ENCODE results near the gene CTDNEP1. TPM values are rescaled to one million over a fixed set of nuclear protein-coding genes. Genes with fewer than 3 reads are reported as not detected.
A peak's percentile ranks its signal among the peaks of the same experiment; 100 is the strongest.

CTDNEP1 gene
- total RNA-seq, 2 donors from 2014 or later = 108 to 117 TPM

DNA sequence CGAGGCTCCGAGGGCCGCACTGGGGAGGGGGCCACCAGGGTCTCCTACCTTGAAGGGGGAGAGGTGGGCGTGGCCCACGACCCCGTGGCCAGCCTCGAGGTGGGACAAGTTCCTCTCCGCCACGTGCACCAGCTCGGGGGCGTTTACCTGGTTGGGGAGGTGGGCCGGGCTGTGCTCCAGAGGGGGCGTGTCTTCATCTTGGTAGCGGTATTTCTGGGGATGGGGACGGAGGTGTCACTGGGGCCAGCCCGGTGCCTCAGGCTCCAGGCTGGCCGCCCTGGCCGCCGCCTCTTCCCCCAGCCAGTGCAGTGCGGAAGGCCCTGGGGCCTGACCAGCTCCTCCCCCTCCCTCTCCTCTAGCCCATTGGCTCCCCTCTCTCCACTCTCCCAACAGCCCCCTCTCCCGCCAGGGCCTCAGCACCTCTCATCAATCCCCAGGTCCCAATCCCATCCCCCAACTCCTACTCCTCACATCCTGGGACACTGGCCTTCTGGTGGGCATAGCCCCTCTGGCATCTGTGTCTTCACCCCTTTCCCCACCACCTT, 43.4 kb downstream of the CTDNEP1 start:
- DNase-seq (no peak), ATAC-seq (no peak)
- intact Hi-C loops (cut with DNase I, micrococcal nuclease) = no loop called here

DNA sequence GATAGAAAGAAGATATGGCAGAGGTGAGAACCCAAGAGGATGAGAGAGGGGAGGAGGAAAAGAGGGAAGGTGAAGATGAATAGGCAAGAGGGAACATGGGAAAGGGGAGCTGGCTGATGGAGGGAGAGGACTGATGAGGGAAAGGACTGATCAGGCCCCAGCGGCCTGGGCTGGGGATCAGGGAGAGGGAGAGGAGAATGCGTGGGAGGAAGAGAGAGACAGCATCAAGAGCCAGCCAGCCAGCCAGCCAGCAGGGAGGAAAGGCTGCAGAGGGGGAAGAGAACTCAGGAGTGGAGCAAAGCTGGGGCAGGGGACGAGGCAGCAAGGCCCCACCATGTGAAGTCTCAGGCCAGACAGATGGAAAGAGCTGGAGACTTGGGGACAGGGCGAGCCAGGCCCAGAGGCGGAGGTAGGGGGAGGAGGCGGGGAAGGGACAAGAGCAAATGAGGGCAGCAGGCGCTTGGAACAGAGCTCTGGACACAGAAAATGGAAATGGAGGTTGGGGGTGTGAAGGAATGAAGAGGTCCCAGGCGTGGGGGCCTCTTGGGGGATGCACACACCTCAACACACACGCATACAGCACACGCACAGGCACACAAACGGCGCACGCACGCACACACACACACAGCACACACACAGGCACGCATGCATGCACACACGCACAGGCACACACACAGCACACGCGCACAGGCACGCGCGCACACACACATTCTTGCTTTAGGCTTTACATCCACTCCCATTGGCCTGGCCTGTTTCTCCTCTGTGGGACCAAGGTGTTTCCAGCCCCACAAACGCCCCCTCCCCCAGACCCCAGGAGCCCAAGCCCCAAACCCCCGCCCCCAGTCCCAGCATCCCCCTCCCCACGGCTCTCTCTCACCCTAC, 44.2 kb downstream of the CTDNEP1 start:
- intact Hi-C loops (cut with DNase I, micrococcal nuclease) = no loop called here
- no peak for DNase-seq
- no peak for ATAC-seq

DNA sequence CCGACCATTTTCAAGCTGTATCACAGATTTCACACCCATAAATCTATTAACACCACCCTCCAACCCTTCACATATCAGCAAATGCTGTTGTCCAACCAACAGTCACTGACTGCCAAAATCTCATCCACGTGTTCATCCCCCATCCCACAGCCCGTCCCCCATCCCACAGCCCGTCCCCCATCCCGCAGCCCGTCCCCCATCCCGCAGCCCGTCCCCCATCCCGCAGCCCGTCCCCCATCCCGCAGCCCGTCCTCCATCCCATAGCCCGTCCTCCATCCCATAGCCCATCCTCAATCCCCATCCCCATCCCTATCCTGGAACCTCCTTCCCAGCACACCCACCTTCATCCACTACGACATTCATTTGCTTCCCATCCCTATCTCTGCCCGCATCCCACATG, 46.0 kb downstream of the CTDNEP1 start:
- DNase-seq (peak in 1 of 2 donors; percentile 22), ATAC-seq (no peak)

DNA sequence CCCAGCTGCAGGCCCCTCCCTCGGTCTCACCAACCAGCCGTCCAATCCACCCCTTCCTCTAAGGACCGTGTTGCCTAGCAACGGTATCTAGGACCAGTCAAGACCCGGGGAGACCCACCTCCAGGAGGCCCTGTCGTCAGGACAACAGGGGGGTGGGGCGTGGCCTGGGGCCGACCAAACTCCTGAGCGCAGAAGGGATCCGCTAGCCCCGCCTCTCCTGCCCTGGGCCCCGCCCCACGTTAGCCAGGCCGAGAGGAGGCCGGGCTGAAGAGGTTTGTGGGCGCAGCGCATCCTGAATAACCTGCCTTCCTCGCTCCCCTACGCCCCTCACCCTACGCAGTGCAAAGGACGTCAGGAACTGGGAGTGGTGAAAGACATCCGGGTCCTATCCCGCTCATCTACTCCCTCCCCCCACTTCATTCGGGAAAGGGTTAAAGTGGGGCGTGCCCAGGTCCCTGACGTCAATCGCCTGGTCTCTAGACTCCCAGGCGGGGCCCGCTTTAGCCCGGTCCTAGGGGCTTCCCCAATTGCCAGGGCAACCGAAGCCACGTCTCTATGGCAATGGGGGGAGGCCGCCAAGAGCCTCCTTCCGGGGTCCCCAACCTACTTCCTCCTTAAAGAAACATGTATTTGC, 46.6 kb downstream of the CTDNEP1 start:
- DNase-seq = peak; percentile 84 to 88
- intact Hi-C loops (cut with DNase I, micrococcal nuclease) = no loop called here
- ATAC-seq = peak; percentile 83

More for the DNA sequence above, 46.0 kb downstream of the CTDNEP1 start:
- intact Hi-C loops (cut with DNase I, micrococcal nuclease) = no loop called here

DNA sequence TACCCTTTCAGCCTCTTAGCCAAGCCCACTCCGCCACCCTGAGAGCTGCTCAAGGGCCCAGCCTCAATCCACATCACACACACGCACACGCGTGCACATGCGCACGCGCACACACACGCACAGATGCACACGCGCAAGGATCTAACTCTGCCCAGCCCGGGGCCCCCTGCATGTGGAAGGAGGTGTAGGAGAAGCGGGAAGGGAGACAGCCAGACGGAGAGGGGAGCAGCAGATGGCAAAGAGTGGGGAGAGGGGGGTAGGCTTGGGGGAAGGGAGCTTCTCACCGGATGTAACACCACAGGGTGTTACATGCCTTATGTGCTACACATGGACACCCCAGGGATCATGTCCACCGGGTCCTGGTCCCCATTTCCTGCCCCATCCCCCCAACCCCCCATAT, 47.2 kb downstream of the CTDNEP1 start:
- DNase-seq = peak in 1 of 2 donors; percentile 27
- intact Hi-C loops (cut with DNase I, micrococcal nuclease) = no loop called here
- peak; percentile 16 for ATAC-seq

DNA sequence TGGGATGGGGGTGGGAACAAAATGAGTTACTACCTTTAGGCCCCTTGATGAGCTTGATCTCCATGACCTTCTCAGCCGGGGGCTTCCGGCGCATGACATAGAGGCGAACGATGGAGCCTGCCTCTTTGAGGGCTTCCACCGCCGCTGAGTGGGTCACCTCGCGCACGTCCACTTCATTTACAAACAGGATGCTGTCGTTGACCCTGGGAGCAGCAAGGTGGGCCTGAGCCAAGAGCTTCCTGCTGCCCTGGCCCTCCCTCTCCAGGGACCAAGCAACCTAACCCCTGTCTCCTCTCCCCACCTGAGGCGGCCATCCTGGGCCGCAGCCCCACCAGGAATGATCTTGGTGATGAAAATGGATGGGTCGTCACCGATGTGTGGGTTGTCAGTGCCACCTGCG, 48.1 kb downstream of the CTDNEP1 start:
- intact Hi-C loops (cut with DNase I, micrococcal nuclease) = no loop called here
- DNase-seq (peak in 1 of 2 donors; percentile 25), ATAC-seq (no peak)

DNA sequence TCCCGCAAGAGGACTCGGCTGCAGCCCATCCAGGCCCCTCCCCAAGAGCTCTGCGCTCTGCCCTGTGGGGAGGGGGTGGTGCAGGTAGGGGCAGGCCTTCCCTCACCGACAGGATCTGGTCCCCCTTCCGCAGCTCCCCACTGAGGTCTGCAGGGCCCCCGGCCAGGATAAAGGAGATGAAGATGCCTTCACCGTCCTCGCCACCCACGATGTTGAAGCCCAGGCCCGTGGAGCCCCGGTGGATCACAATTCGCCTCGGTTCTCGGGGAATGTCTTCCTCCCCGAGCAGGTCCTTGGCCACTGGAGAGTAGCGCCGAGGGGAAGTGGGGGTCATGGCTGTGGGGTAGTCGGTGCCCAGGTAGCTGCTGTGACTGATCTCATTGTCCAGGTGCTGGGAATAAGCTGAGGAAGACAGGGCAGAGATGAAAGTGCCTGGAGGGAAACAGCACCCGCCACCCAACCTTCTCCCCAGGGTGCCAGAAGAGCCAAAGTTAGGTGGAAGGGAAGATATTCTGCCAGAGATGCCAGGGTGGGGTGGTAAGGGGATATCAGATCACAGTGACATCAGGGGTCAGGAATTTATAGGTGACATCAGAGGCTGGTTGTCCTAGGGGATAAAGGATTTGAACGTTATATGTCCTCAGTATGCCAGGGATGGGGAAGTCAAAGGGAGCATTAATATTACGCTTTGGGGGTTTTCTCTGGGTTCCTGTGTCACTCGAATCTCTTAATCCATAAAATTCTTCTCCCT, 54.7 kb downstream of the CTDNEP1 start:
- no peak for DNase-seq
- no peak for ATAC-seq
- intact Hi-C loops (cut with DNase I, micrococcal nuclease) = no loop called here

DNA sequence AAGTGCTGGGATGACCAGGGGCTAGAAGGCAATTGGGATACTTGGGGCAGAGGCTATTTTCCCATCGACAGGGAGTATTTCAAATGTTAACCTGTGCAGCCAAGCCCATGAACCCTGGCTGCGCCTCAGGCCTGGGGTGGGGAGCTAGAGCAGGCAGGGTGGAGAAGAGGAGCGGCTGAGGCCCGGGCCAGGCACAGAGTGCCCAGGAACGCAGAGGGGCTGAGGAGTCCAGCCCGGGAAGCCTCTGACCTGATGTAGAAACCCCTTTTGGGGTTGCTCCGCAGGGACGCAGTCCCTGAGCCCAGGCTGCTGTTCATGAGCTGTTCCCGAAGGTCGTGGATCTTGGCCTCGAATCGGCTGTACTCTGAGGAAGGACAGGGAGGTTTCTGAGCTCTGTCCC, 55.6 kb downstream of the CTDNEP1 start:
- ATAC-seq = no peak
- no peak for DNase-seq
- intact Hi-C loops (cut with DNase I, micrococcal nuclease) = no loop called here

Small RNA genes lying within 50 kb of the gene (microRNA-seq; reads per million reads assigned to microRNA genes)
- gene MIR324 = 1,274 to 1,462 reads per million in 2 donors

Other genes starting within 250 kb of the CTDNEP1 start
- gene RNASEK, start 239.1 kb downstream of the CTDNEP1 start, total RNA-seq = 100 to 1,000 TPM; 183 to 188 TPM
- gene BCL6B, start 228.7 kb downstream of the CTDNEP1 start, total RNA-seq = 1 to 10 TPM; 2.0 to 2.6 TPM
- 10 to 100 TPM in 1 of 2 donors, 1 to 10 TPM in 1; 9.0 to 10.0 TPM for gene SLC16A13, start 215.7 kb downstream of the CTDNEP1 start, total RNA-seq
- gene SLC16A11, start 207.6 kb downstream of the CTDNEP1 start, total RNA-seq = under 1 TPM; 0.58 to 0.84 TPM
- 1 to 10 TPM; 4.2 to 7.6 TPM for gene CLEC10A, start 171.5 kb downstream of the CTDNEP1 start, total RNA-seq
- gene ASGR2, start 136.9 kb downstream of the CTDNEP1 start, total RNA-seq = under 1 TPM in 1 of 2 donors, not detected in 1; 0.25 TPM
- gene ASGR1, start 72.4 kb downstream of the CTDNEP1 start, total RNA-seq = under 1 TPM; 0.37 to 0.42 TPM
- gene DLG4, start 31.9 kb downstream of the CTDNEP1 start, total RNA-seq = 1 to 10 TPM; 4.0 to 7.3 TPM
- gene ACADVL, start 31.8 kb downstream of the CTDNEP1 start, total RNA-seq = 1,000 to 10,000 TPM in 1 of 2 donors, 100 to 1,000 TPM in 1; 784 to 1,134 TPM
- gene DVL2, start 17.2 kb downstream of the CTDNEP1 start, total RNA-seq = 10 to 100 TPM; 30.9 to 34.9 TPM
- gene PHF23, start 12.3 kb downstream of the CTDNEP1 start, total RNA-seq = 10 to 100 TPM; 33.9 to 44.1 TPM
- 100 to 1,000 TPM; 431 to 505 TPM for gene GABARAP, start 9.3 kb downstream of the CTDNEP1 start, total RNA-seq
- 10 to 100 TPM; 42.4 to 55.4 TPM for gene ELP5, start 481 bp upstream of the CTDNEP1 start, total RNA-seq
- 1,000 to 10,000 TPM in 1 of 2 donors, 100 to 1,000 TPM in 1; 997 to 1,004 TPM for gene CLDN7, start 10.7 kb upstream of the CTDNEP1 start, total RNA-seq
- 1 to 10 TPM; 1.4 to 9.7 TPM for gene SLC2A4, start 30.0 kb upstream of the CTDNEP1 start, total RNA-seq
- 10 to 100 TPM; 19.7 to 23.6 TPM for gene YBX2, start 42.9 kb upstream of the CTDNEP1 start, total RNA-seq
- gene EIF5A, start 55.9 kb upstream of the CTDNEP1 start, total RNA-seq = 100 to 1,000 TPM; 330 to 413 TPM
- 10 to 100 TPM; 71.2 to 72.4 TPM for gene GPS2, start 63.6 kb upstream of the CTDNEP1 start, total RNA-seq
- 10 to 100 TPM; 32.7 to 44.5 TPM for gene NEURL4, start 77.6 kb upstream of the CTDNEP1 start, total RNA-seq
- gene ACAP1, start 84.8 kb upstream of the CTDNEP1 start, total RNA-seq = 1 to 10 TPM; 4.1 to 9.0 TPM
- gene KCTD11, start 100.4 kb upstream of the CTDNEP1 start, total RNA-seq = 10 to 100 TPM in 1 of 2 donors, 1 to 10 TPM in 1; 9.4 to 10.1 TPM
- not detected for gene TMEM95, start 103.4 kb upstream of the CTDNEP1 start, total RNA-seq
- 10 to 100 TPM; 22.2 to 24.9 TPM for gene TNK1, start 129.4 kb upstream of the CTDNEP1 start, total RNA-seq
- gene PLSCR3, start 142.8 kb upstream of the CTDNEP1 start, total RNA-seq = 10 to 100 TPM in 1 of 2 donors, 1 to 10 TPM in 1; 8.9 to 10.2 TPM
- 10 to 100 TPM; 70.8 to 81.0 TPM for gene TMEM256, start 152.4 kb upstream of the CTDNEP1 start, total RNA-seq
- gene NLGN2, start 156.1 kb upstream of the CTDNEP1 start, total RNA-seq = 1 to 10 TPM; 2.7 to 6.6 TPM
- not detected for gene SPEM1, start 168.6 kb upstream of the CTDNEP1 start, total RNA-seq
- not detected for gene SPEM2, start 173.9 kb upstream of the CTDNEP1 start, total RNA-seq
- gene SPEM3, start 177.1 kb upstream of the CTDNEP1 start, total RNA-seq = not detected
- 10 to 100 TPM; 19.3 to 20.5 TPM for gene TMEM102, start 183.7 kb upstream of the CTDNEP1 start, total RNA-seq
- gene FGF11, start 187.8 kb upstream of the CTDNEP1 start, total RNA-seq = 1 to 10 TPM; 1.2 to 2.3 TPM
- 10 to 100 TPM in 1 of 2 donors, 1 to 10 TPM in 1; 9.6 to 10.7 TPM for gene CHRNB1, start 193.3 kb upstream of the CTDNEP1 start, total RNA-seq
- gene ZBTB4, start 227.9 kb upstream of the CTDNEP1 start, total RNA-seq = 10 to 100 TPM; 17.5 to 25.0 TPM
- gene SLC35G6, start 229.7 kb upstream of the CTDNEP1 start, total RNA-seq = not detected
- gene POLR2A, start 232.6 kb upstream of the CTDNEP1 start, total RNA-seq = 10 to 100 TPM; 83.8 to 100.0 TPM

Data from left colon (tissue), 2 donors.